Measurements from ENCODE around the gene SCN4A. TPM values are rescaled to one million over a fixed set of nuclear protein-coding genes. Genes with fewer than 3 reads are reported as not detected.

SCN4A gene
- total and polyA plus RNA-seq, 2 of the 13 experiments (the other 11 are each of a cell fraction or from before 2014, with no cell fraction given) = 0.02 to 0.03 TPM

- TF ChIP-seq, protein P1, sequence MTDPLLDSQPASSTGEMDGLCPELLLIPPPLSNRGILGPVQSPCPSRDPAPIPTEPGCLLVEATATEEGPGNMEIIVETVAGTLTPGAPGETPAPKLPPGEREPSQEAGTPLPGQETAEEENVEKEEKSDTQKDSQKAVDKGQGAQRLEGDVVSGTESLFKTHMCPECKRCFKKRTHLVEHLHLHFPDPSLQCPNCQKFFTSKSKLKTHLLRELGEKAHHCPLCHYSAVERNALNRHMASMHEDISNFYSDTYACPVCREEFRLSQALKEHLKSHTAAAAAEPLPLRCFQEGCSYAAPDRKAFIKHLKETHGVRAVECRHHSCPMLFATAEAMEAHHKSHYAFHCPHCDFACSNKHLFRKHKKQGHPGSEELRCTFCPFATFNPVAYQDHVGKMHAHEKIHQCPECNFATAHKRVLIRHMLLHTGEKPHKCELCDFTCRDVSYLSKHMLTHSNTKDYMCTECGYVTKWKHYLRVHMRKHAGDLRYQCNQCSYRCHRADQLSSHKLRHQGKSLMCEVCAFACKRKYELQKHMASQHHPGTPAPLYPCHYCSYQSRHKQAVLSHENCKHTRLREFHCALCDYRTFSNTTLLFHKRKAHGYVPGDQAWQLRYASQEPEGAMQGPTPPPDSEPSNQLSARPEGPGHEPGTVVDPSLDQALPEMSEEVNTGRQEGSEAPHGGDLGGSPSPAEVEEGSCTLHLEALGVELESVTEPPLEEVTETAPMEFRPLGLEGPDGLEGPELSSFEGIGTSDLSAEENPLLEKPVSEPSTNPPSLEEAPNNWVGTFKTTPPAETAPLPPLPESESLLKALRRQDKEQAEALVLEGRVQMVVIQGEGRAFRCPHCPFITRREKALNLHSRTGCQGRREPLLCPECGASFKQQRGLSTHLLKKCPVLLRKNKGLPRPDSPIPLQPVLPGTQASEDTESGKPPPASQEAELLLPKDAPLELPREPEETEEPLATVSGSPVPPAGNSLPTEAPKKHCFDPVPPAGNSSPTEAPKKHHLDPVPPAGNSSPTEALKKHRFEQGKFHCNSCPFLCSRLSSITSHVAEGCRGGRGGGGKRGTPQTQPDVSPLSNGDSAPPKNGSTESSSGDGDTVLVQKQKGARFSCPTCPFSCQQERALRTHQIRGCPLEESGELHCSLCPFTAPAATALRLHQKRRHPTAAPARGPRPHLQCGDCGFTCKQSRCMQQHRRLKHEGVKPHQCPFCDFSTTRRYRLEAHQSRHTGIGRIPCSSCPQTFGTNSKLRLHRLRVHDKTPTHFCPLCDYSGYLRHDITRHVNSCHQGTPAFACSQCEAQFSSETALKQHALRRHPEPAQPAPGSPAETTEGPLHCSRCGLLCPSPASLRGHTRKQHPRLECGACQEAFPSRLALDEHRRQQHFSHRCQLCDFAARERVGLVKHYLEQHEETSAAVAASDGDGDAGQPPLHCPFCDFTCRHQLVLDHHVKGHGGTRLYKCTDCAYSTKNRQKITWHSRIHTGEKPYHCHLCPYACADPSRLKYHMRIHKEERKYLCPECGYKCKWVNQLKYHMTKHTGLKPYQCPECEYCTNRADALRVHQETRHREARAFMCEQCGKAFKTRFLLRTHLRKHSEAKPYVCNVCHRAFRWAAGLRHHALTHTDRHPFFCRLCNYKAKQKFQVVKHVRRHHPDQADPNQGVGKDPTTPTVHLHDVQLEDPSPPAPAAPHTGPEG (CRISPR knock-in tag; IDR thresholded peaks at IDR 0.05) = no peak
- no peak for TF ChIP-seq BRD4 (CRISPR knock-in tag; IDR thresholded peaks at IDR 0.05)
- no peak for TF ChIP-seq ZNF562 (CRISPR knock-in tag; IDR thresholded peaks at IDR 0.05; ENCODE audit: borderline replicate concordance)
- no peak for TF ChIP-seq PHB2 (IDR thresholded peaks at IDR 0.05; ENCODE audit: partially characterized antibody)
- TF ChIP-seq ZFP37 (CRISPR knock-in tag; IDR thresholded peaks at IDR 0.05; ENCODE audit: borderline replicate concordance) = no peak
- TF ChIP-seq NRL (CRISPR knock-in tag; IDR thresholded peaks at IDR 0.05; ENCODE audit: borderline replicate concordance) = no peak
- TF ChIP-seq ZNF607 (CRISPR knock-in tag; IDR thresholded peaks at IDR 0.05; ENCODE audit: borderline replicate concordance) = 0 out of 2 replicates have a peak, but pooled peaks have one; percentile 5
- TF ChIP-seq HNF4G (IDR thresholded peaks at IDR 0.05; ENCODE audit: borderline replicate concordance, low read depth, low read length) = no peak
- no peak; the same call in 1 of the 2 replicates for TF ChIP-seq HNF4G (CRISPR knock-in tag; IDR thresholded peaks at IDR 0.05; ENCODE audit: borderline replicate concordance, low read depth)
- no peak for TF ChIP-seq ZBTB37 (CRISPR knock-in tag; IDR thresholded peaks at IDR 0.05)
- TF ChIP-seq, protein P2, sequence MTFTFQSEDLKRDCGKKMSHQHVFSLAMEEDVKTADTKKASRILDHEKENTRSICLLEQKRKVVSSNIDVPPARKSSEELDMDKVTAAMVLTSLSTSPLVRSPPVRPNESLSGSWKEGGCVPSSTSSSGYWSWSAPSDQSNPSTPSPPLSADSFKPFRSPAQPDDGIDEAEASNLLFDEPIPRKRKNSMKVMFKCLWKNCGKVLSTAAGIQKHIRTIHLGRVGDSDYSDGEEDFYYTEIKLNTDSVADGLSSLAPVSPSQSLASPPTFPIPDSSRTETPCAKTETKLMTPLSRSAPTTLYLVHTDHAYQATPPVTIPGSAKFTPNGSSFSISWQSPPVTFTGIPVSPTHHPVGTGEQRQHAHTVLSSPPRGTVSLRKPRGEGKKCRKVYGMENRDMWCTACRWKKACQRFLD (CRISPR knock-in tag; IDR thresholded peaks at IDR 0.05; ENCODE audit: borderline replicate concordance) = peak; percentile 44; the same call in 1 of the 2 replicates
- 0 out of 2 replicates have a peak, but pooled peaks have one; percentile 22 for TF ChIP-seq ZFP90 (CRISPR knock-in tag; IDR thresholded peaks at IDR 0.05; ENCODE audit: borderline replicate concordance)
- no peak for TF ChIP-seq MEIS2 (CRISPR knock-in tag; IDR thresholded peaks at IDR 0.05)
- TF ChIP-seq ZNF460 (CRISPR knock-in tag; IDR thresholded peaks at IDR 0.05; ENCODE audit: borderline replicate concordance) = no peak
- no peak for TF ChIP-seq GRHL1 (CRISPR knock-in tag; conservative IDR thresholded peaks at IDR 0.05)
- no peak for TF ChIP-seq STAT5B (CRISPR knock-in tag; IDR thresholded peaks at IDR 0.05)
- TF ChIP-seq HNRNPL (IDR thresholded peaks at IDR 0.05; ENCODE audit: low read depth, low read length) = no peak
- TF ChIP-seq ZNF737 (CRISPR knock-in tag; IDR thresholded peaks at IDR 0.05; ENCODE audit: borderline replicate concordance) = no peak
Measured at GRCh38 chr17:63946440-63947363, 26.0 kb downstream of the SCN4A start (continued).

All from HepG2 (cell line).